ENCODE measurements around the gene DTNBP1.

DTNBP1 gene

DNA sequence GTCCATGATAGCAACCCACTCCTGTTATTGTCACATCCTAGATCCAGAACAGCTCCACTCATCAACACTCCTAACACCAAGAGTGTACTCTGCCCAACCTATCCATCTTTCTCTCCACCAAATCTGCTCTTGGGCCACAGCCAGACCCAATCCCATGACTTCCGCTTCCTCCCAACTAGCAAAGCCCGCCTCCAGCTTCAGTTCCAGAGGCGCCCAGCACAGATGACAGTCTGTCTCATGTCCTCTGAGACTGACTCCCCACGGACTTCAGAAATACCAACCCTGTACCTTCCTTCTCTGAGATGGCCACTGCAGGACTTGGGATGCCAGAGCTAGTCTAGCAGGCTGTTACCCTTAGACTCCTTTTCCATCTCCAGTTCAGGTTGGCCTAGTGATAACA is 48.6 kb downstream of the DTNBP1 start:
- H3K27ac ChIP-seq: no peak overlapping the region
- TF ChIP-seq, protein P1, sequence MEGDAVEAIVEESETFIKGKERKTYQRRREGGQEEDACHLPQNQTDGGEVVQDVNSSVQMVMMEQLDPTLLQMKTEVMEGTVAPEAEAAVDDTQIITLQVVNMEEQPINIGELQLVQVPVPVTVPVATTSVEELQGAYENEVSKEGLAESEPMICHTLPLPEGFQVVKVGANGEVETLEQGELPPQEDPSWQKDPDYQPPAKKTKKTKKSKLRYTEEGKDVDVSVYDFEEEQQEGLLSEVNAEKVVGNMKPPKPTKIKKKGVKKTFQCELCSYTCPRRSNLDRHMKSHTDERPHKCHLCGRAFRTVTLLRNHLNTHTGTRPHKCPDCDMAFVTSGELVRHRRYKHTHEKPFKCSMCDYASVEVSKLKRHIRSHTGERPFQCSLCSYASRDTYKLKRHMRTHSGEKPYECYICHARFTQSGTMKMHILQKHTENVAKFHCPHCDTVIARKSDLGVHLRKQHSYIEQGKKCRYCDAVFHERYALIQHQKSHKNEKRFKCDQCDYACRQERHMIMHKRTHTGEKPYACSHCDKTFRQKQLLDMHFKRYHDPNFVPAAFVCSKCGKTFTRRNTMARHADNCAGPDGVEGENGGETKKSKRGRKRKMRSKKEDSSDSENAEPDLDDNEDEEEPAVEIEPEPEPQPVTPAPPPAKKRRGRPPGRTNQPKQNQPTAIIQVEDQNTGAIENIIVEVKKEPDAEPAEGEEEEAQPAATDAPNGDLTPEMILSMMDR (conservative IDR thresholded peaks at IDR 0.05): no peak

- TF ChIP-seq, protein P1 (conservative IDR thresholded peaks at IDR 0.05): no peak
- no peak overlapping the region for H3K27ac ChIP-seq
Observed at GRCh38 chr6:15608396-15608795, 54.4 kb downstream of the DTNBP1 start.

DNA sequence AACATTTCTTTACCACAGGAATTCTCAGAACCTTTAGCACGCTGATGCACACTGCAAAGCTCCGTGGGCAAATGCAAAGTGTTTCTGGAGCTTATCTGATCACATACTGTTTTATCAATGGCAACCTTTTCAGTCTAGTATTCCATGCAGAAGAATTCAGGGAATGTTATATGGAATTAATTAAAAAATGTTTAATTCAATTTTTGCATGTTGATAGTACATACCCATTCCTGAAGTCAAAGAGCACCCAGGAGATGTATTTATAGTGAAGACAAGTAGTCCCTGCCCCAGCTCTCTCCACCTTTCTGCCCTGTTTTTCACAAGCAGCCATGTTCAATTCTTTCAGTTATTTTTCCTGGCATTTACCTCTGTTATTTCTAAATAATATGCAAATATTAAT is 55.2 kb downstream of the DTNBP1 start:
- TF ChIP-seq, protein P1 (conservative IDR thresholded peaks at IDR 0.05): no peak
- no peak overlapping the region for H3K27ac ChIP-seq

- no peak overlapping the region for H3K27ac ChIP-seq
- TF ChIP-seq, protein P1 (conservative IDR thresholded peaks at IDR 0.05): no peak
Observed at GRCh38 chr6:15606347-15606746, 56.5 kb downstream of the DTNBP1 start.

GRCh38 chr6:15604843-15605242 is 58.0 kb downstream of the DTNBP1 start:
- H3K27ac ChIP-seq: no peak overlapping the region
- TF ChIP-seq, protein P1 (conservative IDR thresholded peaks at IDR 0.05): no peak

DNA sequence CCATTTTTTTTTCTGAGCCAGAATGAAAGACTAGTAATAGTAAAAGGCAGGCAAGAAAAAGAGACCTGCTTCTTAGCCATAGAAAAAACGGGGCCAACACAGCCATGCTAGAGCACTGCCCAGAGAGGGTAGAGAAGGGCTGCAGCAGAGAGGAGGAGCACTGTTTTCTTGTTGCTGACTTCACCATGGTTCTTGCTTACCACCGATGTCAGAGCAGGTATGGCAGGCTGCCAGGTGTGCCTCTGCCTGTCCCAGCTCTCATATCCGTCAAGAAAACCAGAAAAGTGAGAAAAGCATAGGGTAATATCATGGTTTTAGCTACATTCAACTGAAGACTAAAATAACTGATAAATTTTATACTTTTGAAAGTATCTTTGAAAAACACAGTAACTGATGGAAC is 60.7 kb downstream of the DTNBP1 start:
- H3K27ac ChIP-seq: no peak overlapping the region
- TF ChIP-seq, protein P1 (conservative IDR thresholded peaks at IDR 0.05): no peak

- TF ChIP-seq, protein P1 (conservative IDR thresholded peaks at IDR 0.05): no peak
Observed at GRCh38 chr6:15598273-15598798, 64.5 kb downstream of the DTNBP1 start.

More at GRCh38 chr6:15598273-15598798, 64.5 kb downstream of the DTNBP1 start:
- no peak overlapping the region for H3K27ac ChIP-seq
